Spleen (tissue), 11 donors: ENCODE measurements around the gene RNF169. TPM values are rescaled to one million over a fixed set of nuclear protein-coding genes. Genes with fewer than 3 reads are reported as not detected.
"Not testable (repeated sequence)": the region's sequence is repeated elsewhere in the genome, so short reads cannot be mapped to it uniquely, and the experiment has no call there.

ENCODE experiments used
- DNase-seq: peaks from one replicate; pipeline ENCODE4 v3.0.0-alpha.2; 2020
- H3K27ac ChIP-seq, 8 donors: fragments of 200-600 bp; sonication (generic) in 7 of 8; 1 replicate in 4 of 8; 2 replicates in 4 of 8; pipeline versions ENCODE4 v1.5.0 to v1.8.0; 2016 to 2021; ENCODE audit warnings: inconsistent platforms in 4 of 8, mild to moderate bottlenecking in 4 of 8, moderate library complexity in 1 of 8
- H3K27me3 ChIP-seq, 7 donors: fragments of 200-600 bp; sonication (generic) in 6 of 7; replicated peaks in 1 of 7; 1 replicate in 4 of 7; 2 replicates in 3 of 7; pipeline versions ENCODE4 v1.5.0 to v1.8.0; 2016 to 2021; ENCODE audit warnings: inconsistent platforms in 3 of 7, mild to moderate bottlenecking in 1 of 7
- H3K36me3 ChIP-seq, 6 donors: fragments of 200-600 bp; sonication (generic) in 5 of 6; 1 replicate in 4 of 6; 2 replicates in 2 of 6; pipeline versions ENCODE4 v1.5.0 to v1.8.0; 2016 to 2021; ENCODE audit warnings: inconsistent platforms in 2 of 6
- H3K4me1 ChIP-seq, 6 donors: fragments of 200-600 bp; sonication (generic) in 5 of 6; 1 replicate in 3 of 6; 2 replicates in 3 of 6; pipeline versions ENCODE4 v1.5.0 to v1.8.0; 2016 to 2021; ENCODE audit warnings: inconsistent platforms in 3 of 6
- H3K4me3 ChIP-seq, 8 donors: fragments of 200-600 bp; sonication (generic) in 7 of 8; 1 replicate in 4 of 8; 2 replicates in 4 of 8; pipeline versions ENCODE4 v1.5.0 to v1.8.0; 2016 to 2021; ENCODE audit warnings: inconsistent platforms in 4 of 8, mild to moderate bottlenecking in 4 of 8, moderate library complexity in 2 of 8
- H3K9me3 ChIP-seq, 8 donors: fragments of 200-600 bp; sonication (generic) in 7 of 8; 1 replicate in 4 of 8; 2 replicates in 4 of 8; pipeline versions ENCODE4 v1.5.0 to v1.8.0; 2016 to 2021; ENCODE audit warnings: inconsistent platforms in 4 of 8
- CTCF ChIP-seq, 11 experiments: fragments of 200-600 bp in 7 of 11; fragments of 450-650 bp in 4 of 11; sonication (generic) in 4 of 11; IDR thresholded peaks in 8 of 11; conservative IDR thresholded peaks in 3 of 11; 1 replicate in 7 of 11; 2 replicates in 4 of 11; pipeline versions ENCODE4 v1.4.0 to v1.8.0; 2016 to 2021; ENCODE audit warnings: antibody characterized with exemption in 11 of 11, inconsistent platforms in 4 of 11, mild to moderate bottlenecking in 1 of 11
- POLR2A ChIP-seq, 3 donors: fragments of 450-650 bp; IDR thresholded peaks; one replicate each; pipeline ENCODE4 v1.5.1; 2017; ENCODE audit warnings: antibody characterized with exemption in 3 of 3, mild to moderate bottlenecking in 1 of 3
- POLR2AphosphoS5 ChIP-seq, 3 donors: sonication (generic); formaldehyde crosslinking; IDR thresholded peaks; one replicate each; pipeline ENCODE4 v1.5.1; 2017; ENCODE audit warnings: antibody characterized with exemption in 3 of 3
- WGBS, 5 donors: extraction: QIAGEN DNeasy Blood & Tissue Kit in 3 of 5; methylation state at CpG; one replicate each; pipeline versions ENCODE4 v1.1.5 to v1.1.7; 2013 to 2018; 5-methylcytosine and 5-hydroxymethylcytosine counted together
- intact Hi-C: fragments of 100-400 bp; cut with DNase I; formaldehyde crosslinking; loops from one replicate; pipeline ENCODE4 v1.15.0; 2023; ENCODE audit warnings: low total_unique reads
- polyA plus RNA-seq, 3 donors: library from polyadenylated mRNA; stranded (reverse); fragments of 200-250 nt; gene quantifications; one replicate each; pipeline ENCODE4 v1.2.1, GENCODE V29; 2013
- total RNA-seq, 7 donors: library from RNA; depleted of rRNA in 3 of 7; stranded (reverse); fragments of >200 nt in 3 of 7; fragmentation: NEBNext Ultra II Directional in 4 of 7; extraction: Animal tissue kit (Norgen Biotek cat#: 25700) in 4 of 7; gene quantifications; one replicate each; pipeline versions ENCODE4 v1.1.0 to v1.2.1, GENCODE V29; 2016 to 2021
- donor health status: healthy with polysubstance abuse.
- donor health status: DM: no; HTN: no; CAD: no; lungs with moderate emphysema.
- donor health status: DM: no; HTN: no; CAD: no.
- donor health status: Bipolar disorder and iron deficiency.
- donor health status: healthy.
- donor health status: DM: no; HTN: no; CAD: no.
- donor health status: DM: yes; HTN: yes; CAD: no.

The RNF169 gene
- total and polyA plus RNA-seq, 10 donors: 2.5 to 34.1 (median 24.0) TPM

- Histone ChIP-seq H3K4me3 (peak overlapping the region; percentile 63 to 77 (median 72)), H3K36me3 (no peaks in the 10 kb centered on the region), H3K9me3 (no peaks in the 10 kb centered on the region), H3K27ac (peak overlapping the region; percentile 3 to 99 (median 97)), H3K27me3 (no peaks in the 10 kb centered on the region), H3K4me1 (peaks cover 33 to 70% (median 60%) of the 10 kb centered on the region in 6 donors)
- WGBS, 5 donors: 16 to 33% (median 22%) methylated on average over 2 of the region's 2 CpGs
- no peak for DNase-seq
- intact Hi-C loops: no loop called here
- no peak for TF ChIP-seq CTCF (IDR thresholded peaks at IDR 0.05 in 8 of 11, conservative IDR thresholded peaks at IDR 0.05 in 3 of 11)
- no peak for TF ChIP-seq POLR2AphosphoS5 (IDR thresholded peaks at IDR 0.05)
- no peak for TF ChIP-seq POLR2A (IDR thresholded peaks at IDR 0.05)
Measured at GRCh38 chr11:74749965-74750296, 1.3 kb downstream of the RNF169 start.

GRCh38 chr11:74750598-74750997 lies 1.9 kb downstream of the RNF169 start:
- H3K36me3 ChIP-seq, H3K27me3 ChIP-seq, H3K27ac ChIP-seq, intact Hi-C loops, H3K9me3 ChIP-seq, H3K4me3 ChIP-seq, DNase-seq: not testable (repeated sequence)
- H3K4me1 ChIP-seq: peaks cover 39 to 77% (median 67%) of the 10 kb centered on the region in 6 donors
- WGBS, 5 donors: 87 to 95% (median 94%) methylated on average over 14 of the region's 14 CpGs

- Histone ChIP-seq H3K4me1 (peaks cover 39 to 84% (median 70%) of the 10 kb centered on the region in 6 donors), H3K27ac (no peak overlapping the region), H3K36me3 (no peaks in the 10 kb centered on the region), H3K4me3 (no peak overlapping the region), H3K27me3 (no peaks in the 10 kb centered on the region), H3K9me3 (no peaks in the 10 kb centered on the region)
- whole genome bisulfite sequencing, 5 donors: 80 to 91% (median 85%) methylated on average over 2 of the region's 2 CpGs
- no peak for DNase-seq
- TF ChIP-seq POLR2AphosphoS5 (IDR thresholded peaks at IDR 0.05) (no peak), CTCF (IDR thresholded peaks at IDR 0.05 in 8 of 11, conservative IDR thresholded peaks at IDR 0.05 in 3 of 11) (no peak), POLR2A (IDR thresholded peaks at IDR 0.05) (no peak)
- intact Hi-C loops: no loop called here
Measured at GRCh38 chr11:74751303-74751702, 2.7 kb downstream of the RNF169 start.

GRCh38 chr11:74754507-74755252 lies 6.0 kb downstream of the RNF169 start:
- Histone ChIP-seq H3K4me1 (peaks cover 30 to 66% (median 57%) of the 10 kb centered on the region in 6 donors), H3K27ac (peak overlapping the region in 1 of 8 donors; percentile 0), H3K4me3 (no peak overlapping the region), H3K9me3 (peaks cover 0 to 4% (median 0%) of the 10 kb centered on the region in 8 donors), H3K36me3 (no peaks in the 10 kb centered on the region), H3K27me3 (no peaks in the 10 kb centered on the region)
- no peak for DNase-seq
- WGBS, 5 donors: 66 to 84% (median 76%) methylated on average over 15 of the region's 15 CpGs
- intact Hi-C loops: no loop called here
- no peak for TF ChIP-seq CTCF (IDR thresholded peaks at IDR 0.05 in 8 of 11, conservative IDR thresholded peaks at IDR 0.05 in 3 of 11)
- no peak for TF ChIP-seq POLR2AphosphoS5 (IDR thresholded peaks at IDR 0.05)
- TF ChIP-seq POLR2A (IDR thresholded peaks at IDR 0.05): no peak
